SK-N-SH (cell line): Measurements from ENCODE around the gene C2orf66. TPM values are rescaled to one million over a fixed set of nuclear protein-coding genes. Genes with fewer than 3 reads are reported as not detected.

Experiments used
- CTCF ChIA-PET: fragments of 300-600, 350-600 bp; formaldehyde crosslinking; extraction: SDS; loops from one replicate; lab custom pipeline; 2021; lab: Yijun Ruan, JAX
- POLR2A ChIA-PET: fragments of 350-600 bp; sonication (Branson Sonifier 250); formaldehyde crosslinking; extraction: SDS; loops from one replicate; lab custom pipeline; 2020; ENCODE audit warnings: antibody characterized with exemption, inconsistent platforms; lab: Yijun Ruan, JAX
- DNase-seq: peaks from one replicate; pipeline ENCODE4 v3.0.0; 2012
- H2AFZ ChIP-seq: fragments of 200-600 bp; sonication (generic); 2 replicates; pipeline ENCODE4 v1.8.1; 2016; ENCODE audit warnings: antibody characterized with exemption, mild to moderate bottlenecking, low read depth
- H3F3A ChIP-seq: fragments of 200-600 bp; sonication (generic); replicated peaks from 2 replicates; pipeline ENCODE3; 2016; ENCODE audit warnings: antibody characterized with exemption, mild to moderate bottlenecking; ENCODE audit not compliant: insufficient read depth
- H3K27ac ChIP-seq, 2 experiments: fragments of 200-500 bp in 1 of 2; fragments of 200-600 bp in 1 of 2; sonication (Bioruptor generic) in 1 of 2; sonication (generic), shearing (Covaris generic) in 1 of 2; 2 replicates each; pipeline versions ENCODE4 v1.5.1 to v1.6.1; 2014 to 2016; ENCODE audit warnings: low read depth in 2 of 2, inconsistent platforms in 1 of 2, low read length in 1 of 2, mild to moderate bottlenecking in 1 of 2, mixed read lengths in 1 of 2
- H3K27me3 ChIP-seq: fragments of 200-600 bp; sonication (generic), shearing (Covaris generic); 2 replicates; pipeline ENCODE4 v1.6.1; 2016; ENCODE audit warnings: mixed run types; ENCODE audit not compliant: insufficient read depth
- H3K36me3 ChIP-seq, 2 experiments: fragments of 200-500 bp in 1 of 2; fragments of 200-600 bp in 1 of 2; sonication (Bioruptor generic) in 1 of 2; sonication (generic) in 1 of 2; replicated peaks in 1 of 2; 2 replicates each; pipeline versions ENCODE3 to v1.5.1; 2014 to 2016; ENCODE audit warnings: low read length in 1 of 2, mild to moderate bottlenecking in 1 of 2; ENCODE audit not compliant: insufficient read depth in 2 of 2, control insufficient read depth in 1 of 2
- H3K4me1 ChIP-seq, 2 experiments: fragments of 200-500 bp in 1 of 2; fragments of 200-600 bp in 1 of 2; sonication (Bioruptor generic) in 1 of 2; sonication (generic), shearing (Covaris generic) in 1 of 2; 2 replicates each; pipeline versions ENCODE4 v1.5.1 to v1.6.1; 2014 to 2016; ENCODE audit warnings: low read depth in 1 of 2, low read length in 1 of 2, mixed run types in 1 of 2; ENCODE audit not compliant: insufficient read depth in 2 of 2, control insufficient read depth in 1 of 2
- H3K4me2 ChIP-seq: fragments of 200-600 bp; sonication (generic), shearing (Covaris generic); 2 replicates; pipeline ENCODE4 v1.6.1; 2017; ENCODE audit warnings: mixed run types
- H3K4me3 ChIP-seq, 2 experiments: fragments of 200-500 bp in 1 of 2; fragments of 200-600 bp in 1 of 2; sonication (Bioruptor generic) in 1 of 2; sonication (generic), shearing (Covaris generic) in 1 of 2; 2 replicates each; pipeline versions ENCODE4 v1.5.1 to v1.8.1; 2014 to 2016; ENCODE audit warnings: low read depth in 2 of 2, inconsistent platforms in 1 of 2, low read length in 1 of 2, mild to moderate bottlenecking in 1 of 2, mixed read lengths in 1 of 2, moderate library complexity in 1 of 2
- H3K79me2 ChIP-seq: fragments of 200-600 bp; sonication (generic); 2 replicates; pipeline ENCODE4 v1.8.1; 2017; ENCODE audit warnings: mild to moderate bottlenecking; ENCODE audit not compliant: insufficient read depth
- H3K9ac ChIP-seq: fragments of 200-600 bp; sonication (generic); 2 replicates; pipeline ENCODE4 v1.6.1; 2017; ENCODE audit warnings: mixed run types
- H3K9me2 ChIP-seq: fragments of 200-600 bp; sonication (generic); 2 replicates; pipeline ENCODE4 v1.6.1; 2017; ENCODE audit warnings: mixed run types
- H3K9me3 ChIP-seq: fragments of 200-600 bp; sonication (generic); 2 replicates; pipeline ENCODE4 v1.6.1; 2017; ENCODE audit warnings: mixed run types, mild to moderate bottlenecking, moderate library complexity
- H4K20me1 ChIP-seq: fragments of 200-600 bp; sonication (generic); 2 replicates; pipeline ENCODE4 v1.6.1; 2017; ENCODE audit warnings: mild to moderate bottlenecking, mixed run types; ENCODE audit not compliant: insufficient read depth
- RAD21 ChIP-seq: IDR thresholded peaks from 2 replicates; pipeline ENCODE4 v1.6.1; 2012; ENCODE audit warnings: mild to moderate bottlenecking, low read length
- SMC3 ChIP-seq: IDR thresholded peaks from 2 replicates; pipeline ENCODE4 v1.6.1; 2012; ENCODE audit warnings: low read depth, low read length, improper control_type of control experiment
- WGBS: methylation state at CpG from one replicate; pipeline ENCODE4 v1.1.6; 2017; ENCODE audit warnings: low lambda C conversion rate; 5-methylcytosine and 5-hydroxymethylcytosine counted together
- polyA plus RNA-seq, 3 experiments: library from polyadenylated mRNA; depleted of rRNA; stranded (reverse); fragments of >200 nt; gene quantifications; 2 replicates each; pipeline ENCODE4 v1.2.3, GENCODE V29; 2012
- small RNA-seq, 7 experiments: library from RNA; depleted of rRNA; stranded (forward); fragments of <200 nt; gene quantifications; one replicate each; pipeline ENCODE3, GENCODE V24; 2012
- TF ChIP-seq, protein P1 (sequence below): fragments of 200-600 bp; sonication (generic); IDR thresholded peaks from 2 replicates; pipeline ENCODE4 v1.6.1; 2017; ENCODE audit warnings: antibody characterized with exemption, mild to moderate bottlenecking, moderate library complexity
- TF ChIP-seq, protein P2 (sequence below): IDR thresholded peaks from 2 replicates; pipeline ENCODE4 v1.4.0; 2012; ENCODE audit warnings: low read depth, borderline replicate concordance

C2orf66 gene
- polyA plus RNA-seq, 1 of the 3 experiments (the other 2 are of a cell fraction) = 0.64 TPM

DNA sequence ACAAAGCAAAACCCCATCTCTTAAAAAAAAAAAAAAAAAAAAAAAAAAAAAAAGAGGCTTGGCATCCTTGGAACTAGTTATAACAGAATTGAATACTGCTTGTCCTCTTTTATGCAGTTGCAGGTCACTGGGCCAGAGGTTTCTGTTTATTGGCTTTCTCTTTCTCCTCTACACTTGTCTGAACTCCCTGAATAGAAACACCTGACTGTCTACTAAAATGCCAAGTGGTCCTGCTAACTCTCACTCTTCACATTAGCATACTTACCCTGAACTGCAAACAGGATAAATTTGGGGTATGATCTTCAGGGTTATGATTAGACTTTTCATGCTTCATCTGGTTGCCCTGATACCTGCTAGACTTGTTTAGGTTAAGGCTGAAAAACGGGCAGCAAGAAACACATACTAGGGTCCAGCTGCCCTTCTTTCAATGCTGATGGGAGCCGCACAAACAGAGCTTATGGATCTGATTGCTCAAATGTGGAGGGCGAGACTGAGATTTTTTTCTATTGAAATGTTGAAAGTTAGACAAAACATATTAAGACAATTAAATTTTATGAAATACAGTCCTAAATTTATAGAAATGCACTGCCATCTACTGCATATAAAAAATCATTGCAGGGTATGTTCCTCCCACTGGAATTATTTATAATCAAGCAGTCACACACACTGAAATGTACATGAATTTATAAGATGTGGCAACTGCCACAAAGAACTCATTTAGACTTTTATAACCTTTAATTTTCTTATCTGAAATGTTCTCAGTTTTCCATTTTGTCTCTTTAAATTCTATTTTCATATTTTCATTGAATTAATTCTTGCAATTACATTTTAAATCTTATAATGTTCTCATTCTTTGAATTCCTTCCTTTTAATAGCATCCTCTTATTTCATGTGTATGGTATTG, 50.4 kb downstream of the C2orf66 start:
- 82% methylated on average over 3 of the region's 3 CpGs for WGBS
- H2AFZ ChIP-seq = no peak overlapping the region
- H4K20me1 ChIP-seq = no peaks in the 10 kb centered on the region
- H3K4me2 ChIP-seq = no peak overlapping the region
- POLR2A ChIA-PET = no interaction called here
- H3K36me3 ChIP-seq = peaks cover 13 to 15% of the 10 kb centered on the region in 2 experiments
- no peaks in the 10 kb centered on the region; the same call in 1 of the 2 replicates for H3K9me3 ChIP-seq
- no peaks in the 10 kb centered on the region for H3K79me2 ChIP-seq
- H3K4me3 ChIP-seq = no peak overlapping the region
- CTCF ChIA-PET = interaction anchor here (0.6 to 2.4 kb wide), 13 partner anchors 9 to 681 kb away, joined by 3 to 5 read pairs (median 3); no protein-coding TSS in a partner anchor
- H3K27me3 ChIP-seq = no peaks in the 10 kb centered on the region
- no peaks in the 10 kb centered on the region for H3K9me2 ChIP-seq
- H3K9ac ChIP-seq = no peak overlapping the region
- H3K4me1 ChIP-seq = no peaks in the 10 kb centered on the region; a peak in 1 of 4 replicates
- peak; percentile 66 for TF ChIP-seq RAD21
- TF ChIP-seq, protein P1, sequence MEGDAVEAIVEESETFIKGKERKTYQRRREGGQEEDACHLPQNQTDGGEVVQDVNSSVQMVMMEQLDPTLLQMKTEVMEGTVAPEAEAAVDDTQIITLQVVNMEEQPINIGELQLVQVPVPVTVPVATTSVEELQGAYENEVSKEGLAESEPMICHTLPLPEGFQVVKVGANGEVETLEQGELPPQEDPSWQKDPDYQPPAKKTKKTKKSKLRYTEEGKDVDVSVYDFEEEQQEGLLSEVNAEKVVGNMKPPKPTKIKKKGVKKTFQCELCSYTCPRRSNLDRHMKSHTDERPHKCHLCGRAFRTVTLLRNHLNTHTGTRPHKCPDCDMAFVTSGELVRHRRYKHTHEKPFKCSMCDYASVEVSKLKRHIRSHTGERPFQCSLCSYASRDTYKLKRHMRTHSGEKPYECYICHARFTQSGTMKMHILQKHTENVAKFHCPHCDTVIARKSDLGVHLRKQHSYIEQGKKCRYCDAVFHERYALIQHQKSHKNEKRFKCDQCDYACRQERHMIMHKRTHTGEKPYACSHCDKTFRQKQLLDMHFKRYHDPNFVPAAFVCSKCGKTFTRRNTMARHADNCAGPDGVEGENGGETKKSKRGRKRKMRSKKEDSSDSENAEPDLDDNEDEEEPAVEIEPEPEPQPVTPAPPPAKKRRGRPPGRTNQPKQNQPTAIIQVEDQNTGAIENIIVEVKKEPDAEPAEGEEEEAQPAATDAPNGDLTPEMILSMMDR = peak; percentile 73
- TF ChIP-seq, protein P2, sequence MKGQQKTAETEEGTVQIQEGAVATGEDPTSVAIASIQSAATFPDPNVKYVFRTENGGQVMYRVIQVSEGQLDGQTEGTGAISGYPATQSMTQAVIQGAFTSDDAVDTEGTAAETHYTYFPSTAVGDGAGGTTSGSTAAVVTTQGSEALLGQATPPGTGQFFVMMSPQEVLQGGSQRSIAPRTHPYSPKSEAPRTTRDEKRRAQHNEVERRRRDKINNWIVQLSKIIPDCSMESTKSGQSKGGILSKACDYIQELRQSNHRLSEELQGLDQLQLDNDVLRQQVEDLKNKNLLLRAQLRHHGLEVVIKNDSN = no peak
- TF ChIP-seq SMC3 = peak; percentile 34
- no peaks in the 10 kb centered on the region for H3F3A ChIP-seq
- DNase-seq = peak; percentile 22
- H3K27ac ChIP-seq = 0 out of 4 replicates have a peak overlapping the region, but pooled peaks of 1 of the 2 experiments have one; percentile 8

Small RNA genes lying within 50 kb of the gene (small RNA-seq; reads per million reads assigned to genes)
- gene AC012486.1 = 0 reads per million in 7 experiments

Other genes starting within 250 kb of the C2orf66 start
- 14.1 and 20.7 TPM in 2 replicates for gene HECW2, start 215.8 kb downstream of the C2orf66 start, polyA plus RNA-seq (2012; rRNA removed)
- 4.6 and 5.8 TPM in 2 replicates for gene CCDC150, start 169.6 kb downstream of the C2orf66 start, polyA plus RNA-seq (2012; rRNA removed)
- gene GTF3C3, start 9.7 kb downstream of the C2orf66 start, polyA plus RNA-seq (2012; rRNA removed) = 16.5 and 24.0 TPM in 2 replicates
- gene PGAP1, start 117.4 kb upstream of the C2orf66 start, polyA plus RNA-seq (2012; rRNA removed) = 3.4 and 3.8 TPM in 2 replicates